GM12872 (cell line): ENCODE measurements around the gene RANBP9.

Source experiments
- TF ChIP-seq, protein P1 (sequence below): IDR thresholded peaks from 3 replicates; pipeline ENCODE4 v1.5.1; 2011; ENCODE audit warnings: low read depth, mild to moderate bottlenecking, low read length, moderate library complexity; ENCODE audit not compliant: insufficient read depth

The RANBP9 gene

DNA sequence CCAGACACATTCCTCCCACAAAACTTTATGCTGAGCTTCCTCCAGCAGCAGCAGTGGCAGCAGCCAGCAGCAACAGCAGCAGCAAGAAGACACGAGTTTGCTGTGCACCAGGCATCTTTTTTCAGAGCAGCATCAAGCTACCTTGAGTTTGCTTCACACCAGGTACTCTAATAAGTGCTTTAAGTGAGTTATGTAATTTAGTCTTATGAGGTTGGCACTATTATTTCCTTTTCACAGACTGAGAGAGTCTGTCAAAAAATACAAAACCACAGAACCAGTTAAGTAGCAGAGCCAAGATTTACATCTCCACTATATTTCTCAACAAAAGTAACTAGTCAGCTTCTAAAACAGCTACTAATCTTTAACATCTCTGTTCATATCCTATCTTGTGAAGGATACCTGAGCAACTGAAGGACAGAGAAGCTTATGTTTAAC lies 23.7 kb downstream of the RANBP9 start:
- TF ChIP-seq, protein P1, sequence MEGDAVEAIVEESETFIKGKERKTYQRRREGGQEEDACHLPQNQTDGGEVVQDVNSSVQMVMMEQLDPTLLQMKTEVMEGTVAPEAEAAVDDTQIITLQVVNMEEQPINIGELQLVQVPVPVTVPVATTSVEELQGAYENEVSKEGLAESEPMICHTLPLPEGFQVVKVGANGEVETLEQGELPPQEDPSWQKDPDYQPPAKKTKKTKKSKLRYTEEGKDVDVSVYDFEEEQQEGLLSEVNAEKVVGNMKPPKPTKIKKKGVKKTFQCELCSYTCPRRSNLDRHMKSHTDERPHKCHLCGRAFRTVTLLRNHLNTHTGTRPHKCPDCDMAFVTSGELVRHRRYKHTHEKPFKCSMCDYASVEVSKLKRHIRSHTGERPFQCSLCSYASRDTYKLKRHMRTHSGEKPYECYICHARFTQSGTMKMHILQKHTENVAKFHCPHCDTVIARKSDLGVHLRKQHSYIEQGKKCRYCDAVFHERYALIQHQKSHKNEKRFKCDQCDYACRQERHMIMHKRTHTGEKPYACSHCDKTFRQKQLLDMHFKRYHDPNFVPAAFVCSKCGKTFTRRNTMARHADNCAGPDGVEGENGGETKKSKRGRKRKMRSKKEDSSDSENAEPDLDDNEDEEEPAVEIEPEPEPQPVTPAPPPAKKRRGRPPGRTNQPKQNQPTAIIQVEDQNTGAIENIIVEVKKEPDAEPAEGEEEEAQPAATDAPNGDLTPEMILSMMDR, result no peak

- TF ChIP-seq, protein P1, result no peak
Observed at GRCh38 chr6:13684855-13685254, 26.8 kb downstream of the RANBP9 start.

DNA sequence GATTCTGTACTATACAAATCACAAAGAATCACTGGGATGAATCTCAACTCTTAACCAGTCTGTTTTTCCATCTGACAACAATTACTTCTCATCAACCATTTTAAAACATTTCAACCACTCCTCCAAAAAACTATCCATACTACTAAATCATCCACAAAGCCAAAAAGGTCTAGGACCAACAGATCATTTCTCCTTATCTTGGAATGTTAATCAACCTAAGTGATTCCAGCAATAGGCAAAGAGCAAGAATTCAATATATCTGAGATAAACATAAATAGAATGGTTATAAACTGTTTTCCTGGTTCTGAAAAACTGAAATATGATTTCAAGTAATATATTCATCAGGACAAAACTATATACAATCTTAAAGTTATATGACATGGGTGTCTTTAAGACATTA lies 28.6 kb downstream of the RANBP9 start:
- TF ChIP-seq, protein P1, result no peak

DNA sequence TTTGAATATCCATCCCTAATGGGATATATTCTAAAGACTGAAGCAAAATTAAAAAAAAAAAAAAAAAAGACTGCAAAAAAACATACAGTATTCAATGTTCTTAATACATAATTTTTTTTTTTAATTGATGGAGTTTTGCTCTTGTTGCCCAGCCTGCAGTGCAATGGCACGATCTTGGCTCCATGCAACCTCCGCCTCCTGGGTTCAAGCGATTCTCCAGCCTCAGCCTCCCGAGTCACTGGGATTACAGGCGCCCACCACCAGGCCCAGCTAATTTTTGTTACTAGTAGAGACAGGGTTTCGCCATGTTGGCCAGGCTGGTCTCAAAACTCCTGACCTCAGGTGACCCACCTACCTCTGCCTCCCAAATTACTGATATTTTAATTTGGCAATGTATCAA lies 29.3 kb downstream of the RANBP9 start:
- TF ChIP-seq, protein P1, result no peak

DNA sequence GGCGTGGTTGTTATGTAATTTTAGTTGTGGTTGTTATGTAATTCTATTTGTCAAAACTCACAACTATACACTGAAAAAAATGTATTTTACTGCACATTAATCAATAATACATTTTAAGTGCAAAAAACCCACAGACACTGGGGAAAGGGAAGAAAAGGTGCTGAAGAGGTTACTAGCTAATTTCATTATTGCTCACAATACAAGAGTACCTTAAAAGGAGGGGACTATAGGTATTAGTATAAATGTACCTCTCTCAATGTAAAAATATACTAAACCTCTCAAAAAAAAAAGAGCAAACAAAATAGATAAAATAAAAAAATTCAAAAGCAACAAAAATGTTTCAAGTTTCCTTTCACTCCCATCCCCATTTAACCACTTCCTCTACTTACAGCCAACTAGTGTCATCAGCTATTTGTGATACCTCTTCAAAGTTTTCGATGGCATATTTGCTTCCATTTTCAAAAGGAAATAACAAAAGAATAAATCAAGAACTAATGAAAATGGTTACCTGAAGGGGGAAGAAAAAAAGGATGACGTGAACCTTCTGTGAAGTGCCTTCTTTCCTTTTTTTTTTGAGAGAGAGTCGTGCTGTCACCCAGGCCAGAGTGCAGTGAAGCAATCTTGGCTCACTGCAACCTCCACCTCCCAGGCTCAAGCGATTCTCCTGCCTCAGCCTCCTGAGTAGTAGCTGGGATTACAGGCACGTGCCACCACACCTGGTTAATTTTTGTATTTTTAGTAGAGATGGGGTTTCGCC lies 30.2 kb downstream of the RANBP9 start:
- TF ChIP-seq, protein P1, result no peak

DNA sequence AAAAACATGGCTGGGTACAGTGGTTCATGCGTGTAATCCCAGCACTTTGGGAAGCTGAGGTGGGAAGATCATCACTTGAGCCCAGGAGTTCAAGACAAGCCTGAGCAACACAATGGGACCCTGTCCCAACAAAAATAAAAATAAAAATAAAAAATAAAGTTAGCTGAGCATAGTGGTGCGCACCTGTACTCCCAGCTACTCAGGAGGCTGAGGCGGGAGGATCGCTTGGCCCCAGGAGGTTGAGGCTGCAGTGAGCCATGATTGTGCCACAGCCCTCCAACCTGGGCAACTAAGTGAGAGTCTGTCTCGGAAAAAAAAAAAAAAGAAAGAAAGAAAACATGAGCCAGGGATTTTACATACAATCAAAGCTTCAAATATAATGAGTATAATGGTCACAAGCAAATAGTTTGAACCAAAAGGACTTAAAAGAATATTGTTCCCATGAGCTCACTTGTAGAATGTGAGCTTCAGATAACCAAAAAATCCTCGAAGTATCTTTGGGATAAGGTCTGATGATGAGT lies 31.1 kb downstream of the RANBP9 start:
- TF ChIP-seq, protein P1, result no peak

GRCh38 chr6:13679996-13680395 lies 31.6 kb downstream of the RANBP9 start:
- TF ChIP-seq, protein P1, result no peak
